ENCODE data around the gene SPATS2L. TPM values are rescaled to one million over a fixed set of nuclear protein-coding genes. Genes with fewer than 3 reads are reported as not detected.

SPATS2L gene
- total and polyA plus RNA-seq, 5 donors from 2014 or later = 9.9 to 20.9 (median 19.2) TPM

DNA sequence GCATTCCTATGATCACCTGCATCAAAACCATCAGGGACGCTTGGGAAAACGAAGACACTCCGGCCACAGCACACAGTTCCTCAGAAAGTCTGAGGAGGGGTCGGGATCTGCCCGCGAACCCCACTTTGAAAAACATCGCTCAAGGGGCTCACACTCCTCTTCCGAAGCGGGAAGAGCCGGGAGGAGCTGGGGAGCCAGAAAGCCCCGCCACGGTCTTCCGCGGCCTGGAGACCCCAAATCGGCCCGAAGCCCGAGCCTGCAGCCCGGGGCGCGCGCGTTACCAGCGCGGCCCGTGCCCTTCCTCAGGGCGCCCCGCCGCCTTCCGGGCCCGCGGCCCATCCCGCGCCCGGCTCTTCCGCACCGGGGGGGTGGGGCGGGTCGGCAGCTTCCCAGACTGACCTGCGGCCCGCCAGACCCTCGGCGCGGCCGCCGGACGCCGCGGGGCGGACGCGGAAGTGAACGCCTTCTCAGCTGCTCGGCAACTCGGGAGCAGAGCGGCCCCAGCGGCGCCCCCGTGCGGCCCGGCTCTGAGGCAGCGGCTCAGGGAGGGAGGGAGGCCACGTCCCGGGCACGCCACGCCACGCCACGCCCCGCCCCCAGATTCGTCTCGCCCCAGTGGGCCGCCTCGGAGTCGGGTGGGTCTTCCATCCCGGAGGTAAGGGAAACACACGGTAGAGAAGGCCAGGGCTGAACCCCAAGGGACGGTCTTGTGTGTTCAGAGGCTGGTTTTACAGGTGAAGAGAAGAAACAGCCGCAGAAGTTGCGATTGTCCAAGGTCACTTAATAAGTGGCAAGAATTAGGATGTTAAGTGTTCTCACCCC lies 203.3 kb downstream of the SPATS2L start, which contains the start of gene KCTD18:
Gene KCTD18 (minus strand): TSS at position 457 of the 822 bp plus-strand sequence. CDS start 3,052 bp downstream, outside the sequence.
- H3K36me3 Mint-ChIP-seq = peaks cover 4% of the 10 kb centered on the region
- H3K9me3 Mint-ChIP-seq = no peaks in the 10 kb centered on the region
- DNase-seq (peak; percentile 88 to 91 (median 89)), ATAC-seq (ENCODE audit: low read depth in 2 of 2) (peak; percentile 98 to 99)
- peaks cover 6% of the 10 kb centered on the region for H3K36me3 ChIP-seq (ENCODE audit: control insufficient read depth, insufficient read depth, low read length)
- H3K27ac Mint-ChIP-seq = peak within 1 kb of the TSS; percentile 95 to 98 (median 96)
- peak within 1 kb of the TSS; percentile 93 to 98 (median 96) for H3K4me3 Mint-ChIP-seq
- peaks cover 22 to 48% (median 30%) of the 10 kb centered on the region in 4 donors for H3K4me1 Mint-ChIP-seq
- peaks cover 5% of the 10 kb centered on the region for H3K27me3 ChIP-seq (ENCODE audit: control insufficient read depth, insufficient read depth, low read length)
- H3K27me3 Mint-ChIP-seq = peaks cover under 1% of the 10 kb centered on the region
- H3K4me1 ChIP-seq (ENCODE audit: control insufficient read depth, insufficient read depth, low read length, poor library complexity, severe bottlenecking) = peaks cover 21% of the 10 kb centered on the region
- H3K27ac ChIP-seq (ENCODE audit: insufficient read depth, low read length, poor library complexity, severe bottlenecking) = peak within 1 kb of the TSS; percentile 75
- no peaks in the 10 kb centered on the region for H3K9me3 ChIP-seq (ENCODE audit: control insufficient read depth in 2 of 2, low read length in 2 of 2)
- H3K4me3 ChIP-seq (ENCODE audit: low read depth, low read length) = peak within 1 kb of the TSS; percentile 97

DNA sequence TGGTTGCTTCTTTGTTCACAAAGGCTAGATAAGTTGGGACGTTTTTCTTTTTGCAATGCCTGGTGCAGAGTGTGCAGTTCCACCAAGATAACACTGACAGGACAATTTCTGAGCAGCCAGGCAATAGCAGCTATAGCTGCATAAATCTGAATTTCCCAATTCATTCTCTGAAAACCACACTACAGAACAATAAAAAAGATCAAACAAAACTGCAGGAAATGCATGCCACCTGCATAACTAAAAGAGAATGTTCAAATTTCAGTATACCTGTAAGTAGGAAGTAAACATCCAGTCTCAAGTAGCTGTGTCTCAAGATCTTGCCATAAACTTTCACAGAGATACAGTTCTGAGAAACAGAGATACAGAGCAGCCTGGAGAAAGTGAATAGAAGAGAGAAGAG lies 208.7 kb downstream of the SPATS2L start:
- no peaks in the 10 kb centered on the region for H3K36me3 Mint-ChIP-seq
- no peak overlapping the region for H3K27ac ChIP-seq (ENCODE audit: insufficient read depth, low read length, poor library complexity, severe bottlenecking)
- DNase-seq (peak in 2 of 3 donors; percentile 32 to 65), ATAC-seq (ENCODE audit: low read depth in 2 of 2) (peak; percentile 54 to 61)
- peak overlapping the region; percentile 0 to 97 (median 27) for H3K27ac Mint-ChIP-seq
- peaks cover 4 to 20% (median 10%) of the 10 kb centered on the region in 4 donors for H3K4me1 Mint-ChIP-seq
- H3K36me3 ChIP-seq (ENCODE audit: control insufficient read depth, insufficient read depth, low read length) = no peaks in the 10 kb centered on the region
- H3K9me3 Mint-ChIP-seq = peaks cover 0 to 1% (median 0%) of the 10 kb centered on the region in 7 donors
- peaks cover 20% of the 10 kb centered on the region for H3K4me1 ChIP-seq (ENCODE audit: control insufficient read depth, insufficient read depth, low read length, poor library complexity, severe bottlenecking)
- peak overlapping the region in 2 of 4 donors; percentile 8 to 33 for H3K4me3 Mint-ChIP-seq
- H3K4me3 ChIP-seq (ENCODE audit: low read depth, low read length) = peak overlapping the region; percentile 64
- H3K27me3 ChIP-seq (ENCODE audit: control insufficient read depth, insufficient read depth, low read length) = peaks cover 5% of the 10 kb centered on the region
- H3K27me3 Mint-ChIP-seq = peaks cover 17% of the 10 kb centered on the region
- no peaks in the 10 kb centered on the region for H3K9me3 ChIP-seq (ENCODE audit: control insufficient read depth in 2 of 2, low read length in 2 of 2)

DNA sequence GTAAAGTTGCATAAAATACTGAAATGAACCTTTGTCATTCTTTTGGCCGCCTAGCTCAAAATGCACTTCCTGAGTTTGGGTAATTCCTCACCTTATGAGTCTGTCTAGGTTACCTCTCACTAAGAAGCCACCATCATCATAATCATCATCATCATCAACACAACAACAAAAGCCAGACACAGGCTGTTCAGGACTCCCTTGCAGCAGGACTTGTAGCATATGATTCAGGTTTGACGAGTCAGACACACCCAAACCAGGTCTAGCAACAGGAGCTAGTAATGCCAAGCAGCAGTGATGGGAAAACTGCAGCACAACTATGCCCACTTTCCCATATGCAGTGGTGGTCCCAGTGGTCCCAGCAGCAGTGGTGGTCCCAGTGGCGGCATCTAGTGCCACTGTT lies 216.7 kb downstream of the SPATS2L start:
- H3K27ac ChIP-seq (ENCODE audit: insufficient read depth, low read length, poor library complexity, severe bottlenecking) = no peak overlapping the region
- Mint-ChIP-seq H3K4me1 (peaks cover 5 to 18% (median 10%) of the 10 kb centered on the region in 4 donors), H3K27me3 (peaks cover 6% of the 10 kb centered on the region), H3K9me3 (no peaks in the 10 kb centered on the region), H3K27ac (no peak overlapping the region), H3K4me3 (peak overlapping the region in 1 of 4 donors; percentile 29), H3K36me3 (no peaks in the 10 kb centered on the region)
- no peak overlapping the region for H3K4me3 ChIP-seq (ENCODE audit: low read depth, low read length)
- no peak for DNase-seq
- H3K9me3 ChIP-seq (ENCODE audit: control insufficient read depth in 2 of 2, low read length in 2 of 2) = no peaks in the 10 kb centered on the region
- H3K4me1 ChIP-seq (ENCODE audit: control insufficient read depth, insufficient read depth, low read length, poor library complexity, severe bottlenecking) = peaks cover 8% of the 10 kb centered on the region
- no peaks in the 10 kb centered on the region for H3K27me3 ChIP-seq (ENCODE audit: control insufficient read depth, insufficient read depth, low read length)
- ATAC-seq (ENCODE audit: low read depth in 2 of 2) = no peak
- H3K36me3 ChIP-seq (ENCODE audit: control insufficient read depth, insufficient read depth, low read length) = no peaks in the 10 kb centered on the region

DNA sequence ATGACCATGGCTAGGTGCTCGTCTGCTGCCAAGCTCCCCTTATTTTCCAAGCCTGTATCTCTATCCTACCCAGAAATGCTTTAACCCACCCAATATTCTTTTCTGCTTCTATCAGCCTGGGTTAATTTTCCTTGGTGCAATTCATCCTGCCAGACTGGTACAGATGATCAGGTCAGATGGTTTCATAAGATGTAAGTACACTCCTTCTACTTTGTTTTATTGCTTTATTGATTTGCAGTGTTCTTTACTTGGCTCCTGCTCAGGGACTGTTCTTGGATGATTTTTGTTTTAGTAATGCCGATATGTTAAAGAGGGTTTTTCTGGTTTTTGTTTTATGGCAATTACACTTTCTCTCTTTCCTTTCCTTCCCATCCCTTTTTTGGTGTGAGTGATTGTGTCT lies 217.1 kb downstream of the SPATS2L start:
- Mint-ChIP-seq H3K9me3 (no peaks in the 10 kb centered on the region), H3K36me3 (no peaks in the 10 kb centered on the region), H3K4me1 (peaks cover 5 to 18% (median 10%) of the 10 kb centered on the region in 4 donors), H3K27ac (no peak overlapping the region), H3K27me3 (peaks cover 6% of the 10 kb centered on the region), H3K4me3 (peak overlapping the region in 1 of 4 donors; percentile 29)
- no peak for ATAC-seq (ENCODE audit: low read depth in 2 of 2)
- no peaks in the 10 kb centered on the region for H3K9me3 ChIP-seq (ENCODE audit: control insufficient read depth in 2 of 2, low read length in 2 of 2)
- H3K4me3 ChIP-seq (ENCODE audit: low read depth, low read length) = no peak overlapping the region
- no peaks in the 10 kb centered on the region for H3K36me3 ChIP-seq (ENCODE audit: control insufficient read depth, insufficient read depth, low read length)
- H3K27me3 ChIP-seq (ENCODE audit: control insufficient read depth, insufficient read depth, low read length) = no peaks in the 10 kb centered on the region
- H3K4me1 ChIP-seq (ENCODE audit: control insufficient read depth, insufficient read depth, low read length, poor library complexity, severe bottlenecking) = peaks cover 8% of the 10 kb centered on the region
- H3K27ac ChIP-seq (ENCODE audit: insufficient read depth, low read length, poor library complexity, severe bottlenecking) = no peak overlapping the region
- DNase-seq = no peak

DNA sequence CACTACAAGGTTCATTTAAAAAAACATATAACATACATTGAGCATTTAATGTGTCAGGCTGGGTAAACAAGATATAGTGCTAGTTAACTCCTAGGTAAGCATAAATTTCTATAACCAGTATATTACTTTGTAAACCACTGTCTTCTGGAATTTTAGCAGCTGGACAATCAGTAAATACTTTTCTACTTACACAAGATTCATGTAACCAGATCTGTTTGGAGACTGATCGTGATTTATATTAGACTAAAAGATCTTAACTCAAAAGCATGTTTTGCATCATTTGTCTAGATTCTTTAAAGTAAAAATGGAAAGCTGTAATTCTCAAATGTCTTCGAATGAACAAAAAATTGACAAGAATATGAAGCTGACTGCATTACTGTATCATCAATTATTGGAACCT lies 218.6 kb downstream of the SPATS2L start:
- Mint-ChIP-seq H3K4me1 (peaks cover 5 to 18% (median 13%) of the 10 kb centered on the region in 4 donors), H3K36me3 (no peaks in the 10 kb centered on the region), H3K9me3 (no peaks in the 10 kb centered on the region), H3K27ac (no peak overlapping the region), H3K27me3 (peaks cover 6% of the 10 kb centered on the region), H3K4me3 (peak overlapping the region; percentile 92 to 100 (median 95))
- H3K27ac ChIP-seq (ENCODE audit: insufficient read depth, low read length, poor library complexity, severe bottlenecking) = no peak overlapping the region
- H3K36me3 ChIP-seq (ENCODE audit: control insufficient read depth, insufficient read depth, low read length) = no peaks in the 10 kb centered on the region
- no peaks in the 10 kb centered on the region for H3K9me3 ChIP-seq (ENCODE audit: control insufficient read depth in 2 of 2, low read length in 2 of 2)
- H3K27me3 ChIP-seq (ENCODE audit: control insufficient read depth, insufficient read depth, low read length) = no peaks in the 10 kb centered on the region
- peak overlapping the region; percentile 98 for H3K4me3 ChIP-seq (ENCODE audit: low read depth, low read length)
- DNase-seq (no peak), ATAC-seq (ENCODE audit: low read depth in 2 of 2) (no peak)
- H3K4me1 ChIP-seq (ENCODE audit: control insufficient read depth, insufficient read depth, low read length, poor library complexity, severe bottlenecking) = peaks cover 8% of the 10 kb centered on the region

DNA sequence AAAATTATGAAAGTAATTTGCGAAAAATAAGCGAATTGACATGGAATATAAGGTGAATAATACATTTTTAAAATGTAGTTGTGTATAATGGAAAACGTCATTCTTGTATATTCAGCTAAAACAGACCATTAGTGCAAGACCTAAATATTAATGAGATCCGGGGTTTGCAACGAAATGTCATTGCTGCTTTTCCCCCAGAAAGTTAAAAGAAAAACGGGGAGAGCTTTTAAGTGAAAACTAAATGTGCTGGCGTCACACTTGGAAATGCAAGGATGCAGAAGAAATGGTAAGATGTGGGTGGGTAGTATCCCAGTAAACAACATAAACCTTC lies 219.0 kb downstream of the SPATS2L start:
- H3K4me1 Mint-ChIP-seq = peaks cover 5 to 18% (median 13%) of the 10 kb centered on the region in 4 donors

DNA sequence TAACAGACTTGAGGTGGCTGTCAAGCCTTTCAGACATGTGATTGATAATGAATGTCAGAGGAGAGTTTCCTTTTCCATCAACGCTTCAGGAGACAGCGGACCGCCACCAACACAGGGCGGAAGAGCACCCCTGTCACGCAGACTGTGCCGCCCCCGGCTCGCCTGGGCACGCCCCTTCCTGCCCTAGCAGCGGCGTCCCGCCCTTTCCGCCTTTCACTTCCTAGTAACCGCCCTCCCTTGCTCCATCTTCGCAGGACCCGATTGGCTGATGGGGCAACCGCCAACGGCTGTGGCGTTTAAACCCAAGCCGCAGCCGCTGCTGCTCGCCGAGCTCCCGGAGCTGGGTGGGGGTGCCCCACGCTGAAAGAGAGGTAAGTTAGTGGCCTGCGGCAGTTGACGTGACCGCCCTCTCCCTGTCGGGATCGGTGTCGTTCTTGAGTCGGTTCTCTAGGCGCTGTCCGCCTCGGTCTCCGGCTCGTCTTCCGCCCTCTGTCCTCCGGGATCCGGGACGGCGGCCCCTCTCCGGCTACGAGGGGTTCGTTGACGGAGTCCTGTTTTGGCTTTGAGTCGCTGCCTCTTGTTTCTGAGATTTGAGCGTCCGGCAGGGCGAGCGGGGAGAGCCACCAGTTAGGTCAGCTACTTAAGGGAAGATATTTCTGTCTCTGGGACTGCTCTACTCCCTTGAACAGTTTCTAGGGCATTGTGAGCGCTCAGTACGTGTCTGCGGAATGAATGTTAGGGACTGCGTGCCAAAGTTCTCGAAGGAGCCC lies 219.6 kb downstream of the SPATS2L start, which contains the start of gene SGO2:
Gene SGO2 (plus strand): TSS at position 326 of the 770 bp plus-strand sequence. CDS start 6,769 bp downstream, outside the sequence.
- Histone ChIP-seq H3K4me1 (ENCODE audit: control insufficient read depth, insufficient read depth, low read length, poor library complexity, severe bottlenecking) (peaks cover 8% of the 10 kb centered on the region), H3K9me3 (ENCODE audit: control insufficient read depth in 2 of 2, low read length in 2 of 2) (no peaks in the 10 kb centered on the region), H3K27me3 (ENCODE audit: control insufficient read depth, insufficient read depth, low read length) (no peaks in the 10 kb centered on the region), H3K27ac (ENCODE audit: insufficient read depth, low read length, poor library complexity, severe bottlenecking) (peak within 1 kb of the TSS; percentile 73), H3K4me3 (ENCODE audit: low read depth, low read length) (peak within 1 kb of the TSS; percentile 98), H3K36me3 (ENCODE audit: control insufficient read depth, insufficient read depth, low read length) (no peaks in the 10 kb centered on the region)
- Mint-ChIP-seq H3K27ac (peak within 1 kb of the TSS; percentile 78 to 95 (median 87)), H3K4me3 (peak within 1 kb of the TSS; percentile 92 to 100 (median 95)), H3K4me1 (peaks cover 5 to 18% (median 13%) of the 10 kb centered on the region in 4 donors), H3K27me3 (peaks cover 6% of the 10 kb centered on the region), H3K9me3 (no peaks in the 10 kb centered on the region), H3K36me3 (no peaks in the 10 kb centered on the region)
- peak; percentile 100 for ATAC-seq (ENCODE audit: low read depth in 2 of 2)
- peak; percentile 95 to 98 (median 95) for DNase-seq

More for the DNA sequence above, 219.0 kb downstream of the SPATS2L start:
- Histone ChIP-seq H3K4me1 (ENCODE audit: control insufficient read depth, insufficient read depth, low read length, poor library complexity, severe bottlenecking) (peaks cover 8% of the 10 kb centered on the region), H3K36me3 (ENCODE audit: control insufficient read depth, insufficient read depth, low read length) (no peaks in the 10 kb centered on the region), H3K4me3 (ENCODE audit: low read depth, low read length) (peak overlapping the region; percentile 98), H3K27me3 (ENCODE audit: control insufficient read depth, insufficient read depth, low read length) (no peaks in the 10 kb centered on the region), H3K27ac (ENCODE audit: insufficient read depth, low read length, poor library complexity, severe bottlenecking) (peak overlapping the region; percentile 73), H3K9me3 (ENCODE audit: control insufficient read depth in 2 of 2, low read length in 2 of 2) (no peaks in the 10 kb centered on the region)
- ATAC-seq (ENCODE audit: low read depth in 2 of 2) = no peak
- Mint-ChIP-seq H3K4me3 (peak overlapping the region; percentile 92 to 100 (median 95)), H3K27ac (peak overlapping the region; percentile 78 to 95 (median 87)), H3K9me3 (no peaks in the 10 kb centered on the region), H3K27me3 (peaks cover 6% of the 10 kb centered on the region), H3K36me3 (no peaks in the 10 kb centered on the region)
- DNase-seq = no peak
